ENCODE measurements around the gene PTPRH. TPM values are rescaled to one million over a fixed set of nuclear protein-coding genes. Genes with fewer than 3 reads are reported as not detected.

PTPRH gene
- total RNA-seq, 1 experiment from 2014 or later = 15.9 TPM

DNA sequence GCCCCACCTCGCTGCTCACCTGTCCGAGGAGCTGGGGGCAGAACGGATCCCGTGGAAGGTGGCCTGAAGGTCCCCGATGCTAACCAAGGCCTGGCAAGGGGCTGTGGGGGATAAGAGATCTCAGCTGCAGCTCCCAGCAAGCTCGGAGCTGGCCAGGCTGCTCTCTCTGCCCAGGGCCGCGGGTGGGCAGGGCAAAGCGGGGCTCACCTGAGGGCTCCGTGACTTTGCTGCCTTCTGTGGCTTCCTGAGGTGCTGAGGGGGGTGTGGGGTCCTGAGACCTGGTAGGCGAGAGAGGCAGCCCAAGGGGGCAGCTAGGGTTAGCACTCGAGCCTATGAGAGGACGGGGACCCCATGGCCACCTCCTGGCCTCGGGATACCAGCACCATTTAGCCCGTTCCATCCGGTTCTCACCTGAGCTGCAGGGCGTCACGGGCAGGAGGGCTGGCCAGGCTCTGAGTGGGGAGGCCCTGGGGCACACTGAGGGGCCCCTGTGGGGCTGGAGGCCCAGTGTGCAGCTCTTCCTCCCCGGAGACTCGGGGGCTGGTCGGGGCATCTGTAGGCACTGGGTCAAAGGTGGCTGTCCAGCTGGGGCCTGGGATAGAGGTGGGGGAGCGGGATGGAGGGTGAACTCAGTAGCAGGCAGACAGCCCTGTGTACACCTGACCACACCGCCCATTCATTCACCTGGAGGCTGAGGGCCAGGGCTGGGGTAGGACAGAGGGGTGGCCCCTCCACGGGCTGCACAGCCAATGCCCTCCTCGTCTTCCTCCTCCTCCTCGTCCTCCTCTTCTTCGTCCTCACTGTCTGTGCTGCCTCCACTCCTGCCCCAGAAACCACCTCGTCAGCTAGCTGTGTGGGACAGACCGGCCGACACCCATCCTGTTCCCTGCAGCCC lies 22.3 kb upstream of the PTPRH start (continued):
- TF ChIP-seq POLR2A (IDR thresholded peaks at IDR 0.05; ENCODE audit: borderline replicate concordance, extremely low read depth, insufficient read depth, insufficient read length) (no peak), ELF1 (IDR thresholded peaks at IDR 0.05; ENCODE audit: borderline replicate concordance, low read depth) (no peak), FOSL1 (IDR thresholded peaks at IDR 0.05; ENCODE audit: low read depth) (no peak), ZFX (IDR thresholded peaks at IDR 0.05) (no peak), EZH2phosphoT487 (IDR thresholded peaks at IDR 0.05; ENCODE audit: borderline replicate concordance) (no peak), POLR2AphosphoS5 (IDR thresholded peaks at IDR 0.05; ENCODE audit: low read depth, low read length) (no peak)
- TF ChIP-seq, protein P1, sequence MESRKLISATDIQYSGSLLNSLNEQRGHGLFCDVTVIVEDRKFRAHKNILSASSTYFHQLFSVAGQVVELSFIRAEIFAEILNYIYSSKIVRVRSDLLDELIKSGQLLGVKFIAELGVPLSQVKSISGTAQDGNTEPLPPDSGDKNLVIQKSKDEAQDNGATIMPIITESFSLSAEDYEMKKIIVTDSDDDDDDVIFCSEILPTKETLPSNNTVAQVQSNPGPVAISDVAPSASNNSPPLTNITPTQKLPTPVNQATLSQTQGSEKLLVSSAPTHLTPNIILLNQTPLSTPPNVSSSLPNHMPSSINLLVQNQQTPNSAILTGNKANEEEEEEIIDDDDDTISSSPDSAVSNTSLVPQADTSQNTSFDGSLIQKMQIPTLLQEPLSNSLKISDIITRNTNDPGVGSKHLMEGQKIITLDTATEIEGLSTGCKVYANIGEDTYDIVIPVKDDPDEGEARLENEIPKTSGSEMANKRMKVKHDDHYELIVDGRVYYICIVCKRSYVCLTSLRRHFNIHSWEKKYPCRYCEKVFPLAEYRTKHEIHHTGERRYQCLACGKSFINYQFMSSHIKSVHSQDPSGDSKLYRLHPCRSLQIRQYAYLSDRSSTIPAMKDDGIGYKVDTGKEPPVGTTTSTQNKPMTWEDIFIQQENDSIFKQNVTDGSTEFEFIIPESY (IDR thresholded peaks at IDR 0.05; ENCODE audit: extremely low read depth, insufficient replicate concordance, low read length) = no peak

DNA sequence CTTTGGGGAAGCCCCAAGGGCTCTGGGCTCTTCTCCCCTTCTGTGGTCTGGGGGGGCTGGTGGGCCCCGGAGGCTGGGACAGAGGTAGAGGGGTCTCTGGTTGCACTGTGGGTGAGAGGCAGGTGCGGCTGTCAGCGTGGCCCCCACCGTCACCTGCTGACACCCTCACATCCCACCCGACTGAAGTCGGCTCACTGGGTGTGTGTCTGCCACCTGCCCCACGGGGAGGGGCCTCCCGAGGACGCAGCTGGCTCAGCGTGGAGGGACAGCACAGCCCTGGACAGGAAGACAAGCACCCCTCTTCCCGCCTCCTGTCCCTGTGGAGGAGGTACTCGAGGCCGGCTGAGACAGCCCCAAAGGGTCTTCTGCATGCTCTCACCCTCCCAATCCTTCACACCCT lies 21.5 kb upstream of the PTPRH start:
- no peak overlapping the region for H3K9ac ChIP-seq (ENCODE audit: low read length)
- CTCF ChIA-PET = no interaction called here
- no peak overlapping the region for H2AFZ ChIP-seq (ENCODE audit: low read depth, low read length, poor library complexity, severe bottlenecking)
- no peaks in the 10 kb centered on the region for H3K27me3 ChIP-seq (ENCODE audit: insufficient read depth, low read length)
- H3K4me1 ChIP-seq (ENCODE audit: control insufficient read depth in 1 of 2, insufficient read depth in 2 of 2, low read length in 2 of 2) = no peaks in the 10 kb centered on the region
- H3K9me2 ChIP-seq (ENCODE audit: insufficient read depth) = no peaks in the 10 kb centered on the region
- ATAC-seq (no peak), DNase-seq (ENCODE audit: low read depth, low spot score) (no peak)
- peaks cover 11 to 25% of the 10 kb centered on the region in 2 experiments for H3K36me3 ChIP-seq (ENCODE audit: control insufficient read depth in 1 of 2, insufficient read depth in 2 of 2, low read length in 2 of 2)
- H4K20me1 ChIP-seq (ENCODE audit: insufficient read depth) = no peaks in the 10 kb centered on the region
- H3K27ac ChIP-seq (ENCODE audit: low read depth, low read length) = no peak overlapping the region
- TF ChIP-seq SP1 (IDR thresholded peaks at IDR 0.05; ENCODE audit: low read depth) = no peak
- TF ChIP-seq POLR2AphosphoS5 (IDR thresholded peaks at IDR 0.05; ENCODE audit: low read depth, low read length) = no peak
- no peak for TF ChIP-seq POLR2A (IDR thresholded peaks at IDR 0.05; ENCODE audit: borderline replicate concordance, extremely low read depth, insufficient read depth, insufficient read length)
- TF ChIP-seq, protein P2, sequence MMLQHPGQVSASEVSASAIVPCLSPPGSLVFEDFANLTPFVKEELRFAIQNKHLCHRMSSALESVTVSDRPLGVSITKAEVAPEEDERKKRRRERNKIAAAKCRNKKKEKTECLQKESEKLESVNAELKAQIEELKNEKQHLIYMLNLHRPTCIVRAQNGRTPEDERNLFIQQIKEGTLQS (IDR thresholded peaks at IDR 0.05) = no peak
- TF ChIP-seq TCF7L2 (IDR thresholded peaks at IDR 0.05; ENCODE audit: borderline replicate concordance, extremely low read depth, insufficient read depth, insufficient read length) = no peak
- no peak for TF ChIP-seq EZH2 (IDR thresholded peaks at IDR 0.05)
- TF ChIP-seq CTCF (IDR thresholded peaks at IDR 0.05 in 2 of 3, conservative IDR thresholded peaks at IDR 0.05 in 1 of 3; ENCODE audit: borderline replicate concordance in 1 of 3, insufficient read depth in 1 of 3, low read depth in 2 of 3, low read length in 2 of 3) = no peak
- no TSS peak for BruUV-seq (replicated peaks)
- H3K4me2 ChIP-seq (ENCODE audit: low read length) = no peak overlapping the region
- intact Hi-C loops (cut with micrococcal nuclease) = no loop called here
- H3K79me2 ChIP-seq (ENCODE audit: insufficient read depth, low read length) = peaks cover 4% of the 10 kb centered on the region; the same call in 1 of the 2 replicates
- POLR2A ChIA-PET = no interaction called here
- no peaks in the 10 kb centered on the region for H3K9me3 ChIP-seq (ENCODE audit: control insufficient read depth in 1 of 2, insufficient read depth in 1 of 2, low read depth in 1 of 2, low read length in 2 of 2)
- RAD21 ChIA-PET (ENCODE audit: low non-redundant PET in 1 of 2, low total read pairs in 2 of 2, uncharacterized antibody in 2 of 2, unreplicated experiment in 2 of 2) = no interaction called here
- H3K4me3 ChIP-seq (replicated peaks in 1 of 2; ENCODE audit: low read depth in 1 of 2, low read length in 2 of 2) = no peak overlapping the region
